ENCODE measurements around the gene LYPD1.

DNA sequence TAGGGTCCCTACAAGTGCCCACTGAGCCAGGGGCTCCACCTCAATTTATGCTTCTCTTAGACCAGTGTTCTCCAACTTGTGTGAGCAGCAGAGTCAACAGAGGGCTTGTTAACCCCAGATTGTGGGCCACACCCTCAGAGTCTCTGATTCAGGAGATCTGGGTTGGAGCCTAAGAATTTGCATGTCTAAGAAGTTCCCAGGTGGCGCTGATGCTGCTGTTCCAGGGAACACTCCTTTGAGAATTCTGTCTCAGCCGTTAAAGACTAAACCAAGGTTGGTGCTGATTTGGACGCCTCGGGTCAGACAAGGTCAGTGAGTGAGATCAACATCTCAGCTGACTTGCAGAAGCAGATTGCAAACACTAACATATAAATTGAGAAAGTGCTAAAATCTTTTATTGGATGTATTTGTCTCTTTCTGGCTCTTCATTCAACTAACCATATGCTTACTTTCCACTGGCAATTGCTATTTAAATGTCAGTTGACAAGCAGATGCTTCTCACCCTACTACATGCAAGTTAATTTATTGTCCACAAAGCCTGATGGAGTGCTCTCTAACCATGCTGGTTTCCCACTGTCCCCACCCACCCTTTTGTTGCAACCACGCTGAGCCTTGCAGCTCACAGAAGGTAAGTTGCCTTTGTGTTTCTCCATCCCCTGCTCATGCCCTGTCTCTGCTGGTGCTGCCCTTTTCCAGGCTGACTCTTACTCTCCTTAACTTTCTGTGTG is 31.5 kb downstream of the LYPD1 start:
- TF ChIP-seq POLR2A (IDR thresholded peaks at IDR 0.05; ENCODE audit: low read length) = no peak
- no peak for TF ChIP-seq GATA1 (IDR thresholded peaks at IDR 0.05; ENCODE audit: low read depth, low read length)

Data from erythroblast (primary cell).